ENCODE results near the gene RAP1GAP2.
"Not testable (repeated sequence)": the region's sequence is repeated elsewhere in the genome, so short reads cannot be mapped to it uniquely, and the experiment has no call there.

The RAP1GAP2 gene

DNA sequence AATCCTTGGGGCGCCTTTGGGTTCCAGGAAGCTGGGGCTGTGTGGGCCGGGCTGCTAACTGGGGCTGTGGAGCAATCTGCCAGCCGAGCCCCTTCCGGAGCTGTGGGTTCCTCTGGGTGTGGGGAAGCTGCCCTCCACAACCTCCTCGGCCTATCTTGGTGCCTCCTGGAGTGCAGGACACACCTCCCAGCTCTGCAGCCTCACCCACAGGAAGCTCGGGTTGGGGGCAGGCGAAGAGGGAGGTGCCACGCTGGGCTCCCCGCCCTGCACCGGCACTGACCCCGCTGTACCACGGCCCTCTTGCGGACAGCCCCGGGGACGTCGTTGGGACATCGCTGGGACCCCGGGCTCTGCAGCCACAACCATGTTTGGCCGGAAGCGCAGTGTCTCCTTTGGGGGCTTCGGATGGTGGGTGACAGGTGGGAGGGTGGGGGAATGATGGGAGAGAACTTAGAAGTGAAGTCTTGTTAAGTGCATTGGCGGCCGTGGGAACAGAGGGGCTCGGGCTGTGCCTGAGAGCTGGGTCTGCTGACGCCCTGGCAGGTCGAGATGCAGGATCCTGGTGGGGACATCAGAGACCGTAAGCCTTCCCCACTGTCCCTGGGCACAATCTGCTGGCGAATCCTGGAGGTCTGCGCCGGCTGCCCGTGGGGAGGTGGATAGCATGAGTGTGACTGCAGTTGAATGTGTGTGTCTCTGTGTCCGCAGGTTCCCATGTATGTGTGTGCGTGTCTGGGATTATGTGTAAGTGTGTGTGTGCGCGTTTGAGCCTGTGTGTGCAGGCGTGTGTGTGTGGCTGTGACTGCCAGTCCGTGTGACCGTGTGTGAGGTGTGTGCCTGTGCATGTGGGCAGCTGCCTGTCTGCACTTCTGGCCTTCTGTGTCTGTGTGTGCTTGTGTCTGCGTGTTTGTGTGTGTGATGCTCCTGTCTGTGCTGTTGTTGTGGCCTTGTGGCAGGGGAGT, at the start of gene RAP1GAP2:
Gene RAP1GAP2, plus strand, starts transcription at position 275 of the 962 bp plus-strand sequence. Its CDS starts 90 bp downstream, at position 365.
- DNase-seq: no peak

DNA sequence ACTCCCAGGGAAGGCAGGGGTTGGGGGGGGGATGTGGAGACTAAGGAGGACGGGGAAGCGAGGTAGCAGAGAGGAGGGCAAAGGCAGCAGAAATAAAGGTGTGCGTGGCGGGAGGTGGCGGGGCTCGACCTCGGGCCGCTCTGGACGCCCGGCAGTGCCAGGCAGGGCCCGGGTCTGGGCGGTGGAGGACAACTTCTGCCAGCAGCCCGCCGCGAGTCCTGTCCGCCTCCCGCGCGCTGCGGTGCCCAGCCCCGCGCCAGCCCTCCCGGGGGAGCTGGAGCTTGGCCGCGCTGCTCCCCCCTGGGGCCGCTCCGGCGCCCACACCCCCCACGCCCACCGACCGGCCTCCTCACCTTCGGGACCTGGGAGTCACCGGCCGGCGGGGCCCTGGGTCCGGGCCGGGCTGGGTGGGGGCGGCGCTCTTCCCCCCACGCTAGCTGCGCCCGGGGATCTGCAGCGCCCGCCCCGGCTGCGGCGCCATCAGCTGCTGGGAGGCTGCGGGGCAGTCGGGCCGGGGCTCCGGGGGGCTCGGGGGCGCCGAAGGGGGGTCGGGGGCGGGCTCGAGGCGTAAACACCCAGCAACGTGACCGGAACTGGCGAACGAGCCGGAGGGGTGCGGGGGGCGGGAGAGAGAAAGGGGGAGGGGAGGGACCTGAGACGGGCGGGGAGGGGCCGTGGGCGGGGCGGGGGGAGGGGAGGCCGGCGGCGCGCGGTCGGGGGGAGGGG, 47.0 kb upstream of the RAP1GAP2 start, which contains the start of gene CCDC92B:
Gene CCDC92B, minus strand, starts transcription at position 595 of the 726 bp plus-strand sequence. CDS start 14,507 bp downstream, outside the sequence.
- DNase-seq: no peak

DNA sequence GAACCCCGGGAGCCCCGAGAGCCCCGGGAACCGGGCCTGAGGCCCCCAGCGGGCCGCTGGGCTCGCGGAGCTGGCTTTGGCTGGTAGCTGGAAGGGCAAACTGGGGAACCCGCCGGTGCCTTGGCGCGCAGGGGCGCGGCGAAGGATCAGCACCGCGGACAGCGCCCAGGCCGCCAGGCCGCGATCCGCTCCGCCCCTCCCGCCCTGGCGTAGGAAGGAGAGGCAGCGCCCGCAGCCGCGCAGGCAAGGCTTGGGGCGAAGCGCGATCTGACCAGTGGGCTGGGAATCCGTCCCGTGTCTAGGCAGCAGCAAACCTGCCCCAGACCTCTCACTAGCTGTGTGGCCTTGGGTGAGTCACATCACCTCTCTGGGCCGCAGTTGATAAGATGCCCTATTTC, 46.5 kb upstream of the RAP1GAP2 start:
- DNase-seq: peak; percentile 77

DNA sequence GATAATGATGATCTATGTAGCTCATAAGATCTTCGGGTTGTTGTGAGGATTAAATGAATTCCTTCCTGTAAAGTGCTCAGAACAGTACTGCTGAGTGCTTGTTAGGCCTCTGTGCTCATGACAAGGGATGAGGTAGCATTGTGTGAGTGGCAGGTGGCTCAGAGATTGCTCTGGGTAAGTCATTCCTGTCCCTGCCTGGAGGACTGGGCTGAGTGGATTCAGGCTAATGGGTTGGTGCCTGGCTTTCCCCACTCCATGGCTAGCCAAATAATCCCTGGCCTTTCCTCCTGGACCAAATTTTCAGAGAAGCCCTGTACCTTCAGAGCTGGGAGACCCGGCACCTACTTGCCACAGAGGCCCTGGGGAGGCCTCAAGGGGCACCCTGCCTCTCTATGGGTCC, 45.5 kb upstream of the RAP1GAP2 start:
- no peak for DNase-seq

DNA sequence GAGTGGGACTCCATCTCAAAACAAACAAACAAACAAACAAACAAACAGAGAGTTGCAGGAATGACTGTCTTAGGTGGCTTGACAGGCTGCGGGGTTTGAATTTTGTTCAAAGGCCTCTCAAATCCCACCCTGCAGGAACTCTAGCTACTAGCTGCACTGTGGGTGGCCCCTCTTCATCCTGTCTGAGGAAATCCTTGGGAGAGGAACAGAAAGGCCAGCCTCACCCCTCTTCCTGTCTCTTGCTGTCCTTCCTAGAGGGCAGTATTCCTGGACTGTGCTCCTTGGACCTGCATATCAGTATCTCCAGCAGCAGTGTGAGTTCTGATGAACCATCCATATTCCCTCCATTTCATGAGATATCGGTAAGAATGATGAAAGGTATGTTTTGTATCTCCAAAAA, 44.7 kb upstream of the RAP1GAP2 start:
- no peak for DNase-seq

DNA sequence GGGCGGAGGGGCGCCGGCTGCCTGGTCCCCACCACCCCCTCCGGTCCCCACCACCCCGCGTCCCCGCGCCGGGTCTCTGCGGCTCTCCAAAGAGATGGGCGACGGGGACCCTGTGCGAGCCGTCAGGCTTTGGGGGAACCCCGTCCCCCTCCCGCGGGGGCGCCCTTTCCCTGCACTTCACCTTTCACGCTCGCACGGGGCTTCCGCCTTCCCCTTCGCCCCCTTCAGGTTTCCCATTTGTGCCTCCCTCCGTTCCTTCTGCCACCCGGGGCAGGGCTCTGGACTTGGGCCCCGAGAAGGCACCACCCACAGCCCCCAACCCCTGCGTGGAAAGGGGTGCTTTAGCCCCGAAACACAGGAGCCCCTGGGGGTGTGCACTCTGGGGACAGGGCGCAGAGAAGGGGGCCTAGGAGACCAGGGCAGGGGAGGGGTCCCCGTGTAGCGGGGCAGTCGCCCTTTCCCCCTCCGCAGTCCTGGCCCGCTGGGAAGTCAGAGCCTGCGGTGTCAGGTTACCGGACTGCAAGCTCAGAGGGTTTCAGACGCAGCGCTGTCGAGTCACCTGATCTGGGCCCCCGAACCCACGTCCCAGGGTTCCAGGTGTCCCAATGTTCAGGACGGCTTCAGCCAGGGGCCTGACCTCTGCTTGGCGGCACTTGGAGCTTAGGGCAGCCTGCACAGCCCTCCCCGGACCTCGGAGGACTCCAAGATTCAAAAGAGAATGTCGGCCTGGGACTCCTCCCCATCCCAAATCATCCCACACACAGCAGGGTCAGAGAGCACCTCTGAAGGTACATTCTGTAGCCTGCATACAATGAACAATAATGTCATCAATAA, 40.1 kb upstream of the RAP1GAP2 start:
- no peak for DNase-seq

DNA sequence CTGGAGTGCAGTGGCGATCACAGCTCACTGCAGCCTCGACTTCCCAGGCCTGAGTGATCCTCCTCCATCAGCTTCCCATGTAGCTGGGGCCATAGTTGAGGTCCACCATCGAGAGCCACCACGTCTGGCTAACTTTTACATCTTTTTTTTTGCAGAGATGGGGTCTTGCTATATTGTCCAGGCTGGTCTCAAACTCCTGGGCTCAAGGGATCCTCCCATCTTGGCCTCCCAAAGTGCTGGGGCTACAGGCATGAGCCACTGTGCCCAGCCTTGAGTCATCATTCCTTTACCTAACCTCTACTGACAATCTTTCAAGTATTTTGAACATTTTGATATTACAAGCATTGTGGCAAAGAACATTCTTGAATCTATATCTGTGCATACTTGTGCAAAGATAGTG, 37.4 kb upstream of the RAP1GAP2 start:
- no peak for DNase-seq

DNA sequence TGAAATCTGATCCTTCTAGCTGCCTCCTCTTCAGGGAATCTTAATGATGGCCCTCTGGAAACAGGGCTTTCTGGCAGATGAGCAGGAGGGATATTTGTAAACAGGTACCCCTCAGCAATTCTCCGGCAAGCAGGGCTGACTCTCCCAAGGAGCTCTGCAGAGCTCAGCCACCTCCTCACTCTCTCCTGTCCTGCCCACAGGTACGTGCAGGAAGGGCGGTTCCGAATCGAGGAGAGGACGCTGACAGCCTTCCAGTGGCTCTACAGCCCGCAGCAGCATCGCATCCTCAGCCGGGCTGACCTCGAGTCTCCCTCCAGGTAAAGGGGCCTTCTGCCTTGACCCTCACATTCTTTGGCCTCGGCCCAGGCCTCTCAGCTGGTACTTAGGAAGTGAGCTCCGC, 26.1 kb upstream of the RAP1GAP2 start:
- no peak for DNase-seq

DNA sequence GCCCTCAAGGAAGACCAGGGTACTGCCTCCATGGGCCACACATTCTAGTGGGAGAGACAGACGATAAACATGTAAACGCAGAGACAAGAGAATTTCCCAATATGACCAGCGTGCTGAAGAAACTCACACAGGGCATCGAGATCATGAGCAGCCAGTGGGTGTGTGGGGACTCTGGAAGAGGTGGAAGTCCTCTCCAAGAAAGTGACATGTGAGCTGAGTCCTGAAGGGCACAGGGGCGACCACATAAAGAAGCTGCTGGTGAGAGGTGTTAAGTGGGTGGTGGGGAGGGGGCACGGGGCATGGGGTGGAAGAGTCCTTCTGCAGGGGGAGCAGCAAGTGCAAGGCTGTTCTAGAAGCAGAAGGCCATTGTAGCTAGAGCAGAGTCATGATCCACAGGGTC, 21.0 kb upstream of the RAP1GAP2 start:
- no peak for DNase-seq

DNA sequence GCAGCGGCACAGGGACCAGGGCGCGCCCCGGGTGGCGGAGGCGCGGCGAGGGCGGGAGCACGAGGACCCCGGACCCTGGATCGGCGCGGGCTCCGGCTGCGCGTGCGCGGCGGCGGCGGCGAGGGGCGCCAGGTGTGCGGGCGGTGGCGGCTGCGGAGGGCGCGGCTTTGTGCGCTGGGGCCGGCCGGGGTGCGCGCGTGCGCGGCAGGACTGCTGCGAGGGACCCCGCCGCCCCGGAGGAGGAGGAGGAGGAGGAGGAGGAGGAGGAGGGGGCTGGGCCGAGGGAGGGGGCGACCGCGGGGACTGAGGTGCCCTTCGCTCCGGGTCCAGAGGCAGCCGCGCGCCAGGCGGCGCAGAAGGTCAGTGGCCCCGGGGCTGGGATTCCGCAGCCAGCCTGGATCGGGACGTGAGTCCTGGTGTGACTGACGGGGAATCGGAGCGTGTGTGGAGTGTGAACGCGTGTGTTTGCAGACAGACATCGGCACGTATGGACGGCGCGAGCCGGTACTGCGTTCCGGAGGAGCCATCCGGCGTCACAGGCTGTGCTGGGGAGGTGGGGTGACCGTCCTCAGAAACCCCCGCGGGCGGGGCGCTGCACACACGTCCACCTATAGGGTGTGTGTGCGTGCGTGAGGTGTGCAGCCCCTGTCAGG, 19.5 kb upstream of the RAP1GAP2 start:
- DNase-seq: no peak

DNA sequence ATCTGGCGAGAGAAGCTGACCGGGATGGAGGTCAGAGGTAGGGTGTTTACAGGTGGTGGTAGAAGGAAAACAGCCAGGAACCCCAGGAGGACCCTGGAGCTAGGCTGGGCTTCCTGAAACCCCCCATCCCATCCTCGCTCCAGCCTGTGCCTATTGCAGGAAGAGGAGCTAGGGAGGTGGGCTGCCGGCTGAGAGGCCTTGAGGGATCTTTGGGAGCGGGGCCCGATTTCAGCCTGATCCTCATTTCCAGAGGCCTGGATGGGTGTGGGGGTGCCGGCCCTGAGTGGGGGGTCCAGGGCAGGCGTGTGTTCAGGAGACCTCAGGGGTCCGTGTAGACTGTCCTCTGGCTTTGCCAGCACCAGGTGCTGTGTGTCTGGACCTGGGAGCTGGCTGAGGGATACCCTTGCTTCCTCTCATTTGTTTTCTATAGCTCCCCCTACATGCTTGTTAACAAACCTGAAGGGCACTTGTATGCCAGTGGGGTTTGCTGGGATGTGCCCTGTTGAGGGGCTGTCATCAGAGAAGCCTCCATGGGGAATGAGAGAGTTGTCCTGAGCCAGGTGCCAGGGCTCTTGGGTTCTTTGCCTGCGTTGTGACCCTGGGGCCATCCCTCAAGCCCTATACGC, 18.9 kb upstream of the RAP1GAP2 start:
- no peak for DNase-seq

DNA sequence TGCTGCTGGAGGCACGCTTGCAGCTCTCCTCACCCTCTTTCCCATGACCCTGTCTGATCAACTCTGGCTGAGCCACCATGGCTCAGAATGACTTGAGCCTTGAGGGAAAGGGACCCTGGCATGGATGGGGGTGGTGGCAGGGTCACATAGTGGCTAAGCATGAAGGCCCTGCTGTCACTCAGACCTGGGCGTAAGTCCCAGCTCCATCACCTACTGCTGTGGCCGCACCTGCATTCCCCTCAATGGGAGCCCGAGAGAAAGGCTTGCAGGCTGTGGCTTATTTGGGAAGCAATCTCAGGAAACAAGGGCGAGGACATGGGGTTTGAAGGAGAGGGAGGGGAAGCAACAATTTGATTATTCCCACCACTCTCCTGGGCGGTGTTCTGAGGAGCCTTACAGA, 17.7 kb upstream of the RAP1GAP2 start:
- no peak for DNase-seq

DNA sequence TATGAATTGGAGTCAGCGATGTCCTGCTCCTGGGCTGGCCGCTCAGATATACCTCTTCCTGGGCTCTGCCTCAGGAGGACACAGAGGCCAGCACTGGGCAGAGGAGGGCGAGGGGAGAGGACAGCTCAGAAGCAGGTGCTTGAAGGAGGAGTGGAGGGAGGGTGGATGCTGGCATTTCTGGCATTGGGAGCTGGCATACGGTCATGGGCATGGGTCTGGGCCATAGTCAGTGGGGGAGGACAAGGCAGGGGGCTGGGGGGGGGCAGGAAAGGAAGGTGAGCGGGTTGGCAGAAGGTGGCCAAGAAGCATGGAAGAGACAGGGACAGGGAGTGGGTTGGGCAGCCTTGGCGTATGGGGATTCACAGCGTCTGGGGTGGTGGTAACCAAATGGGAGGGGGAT, 16.7 kb upstream of the RAP1GAP2 start:
- no peak for DNase-seq

DNA sequence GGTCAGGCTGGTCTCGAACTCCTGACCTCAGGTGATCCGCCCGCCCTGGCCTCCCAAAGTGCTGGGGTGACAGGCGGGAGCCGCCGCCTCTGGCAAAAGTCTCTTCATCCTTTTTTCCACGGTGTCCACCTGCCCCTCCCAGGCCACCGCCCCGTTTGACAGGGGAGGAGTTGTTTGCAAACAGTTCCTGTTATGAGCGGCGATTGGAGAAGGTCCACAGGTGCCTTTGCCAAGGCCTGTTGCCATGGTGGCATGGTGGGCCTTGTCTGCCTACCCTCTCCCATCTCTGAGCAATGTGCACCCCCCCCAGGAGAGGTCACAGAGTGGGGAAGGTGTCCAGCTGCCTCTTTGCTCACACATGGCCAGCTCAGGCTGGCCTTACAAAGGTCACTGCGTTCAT, 16.0 kb upstream of the RAP1GAP2 start:
- DNase-seq: no peak

DNA sequence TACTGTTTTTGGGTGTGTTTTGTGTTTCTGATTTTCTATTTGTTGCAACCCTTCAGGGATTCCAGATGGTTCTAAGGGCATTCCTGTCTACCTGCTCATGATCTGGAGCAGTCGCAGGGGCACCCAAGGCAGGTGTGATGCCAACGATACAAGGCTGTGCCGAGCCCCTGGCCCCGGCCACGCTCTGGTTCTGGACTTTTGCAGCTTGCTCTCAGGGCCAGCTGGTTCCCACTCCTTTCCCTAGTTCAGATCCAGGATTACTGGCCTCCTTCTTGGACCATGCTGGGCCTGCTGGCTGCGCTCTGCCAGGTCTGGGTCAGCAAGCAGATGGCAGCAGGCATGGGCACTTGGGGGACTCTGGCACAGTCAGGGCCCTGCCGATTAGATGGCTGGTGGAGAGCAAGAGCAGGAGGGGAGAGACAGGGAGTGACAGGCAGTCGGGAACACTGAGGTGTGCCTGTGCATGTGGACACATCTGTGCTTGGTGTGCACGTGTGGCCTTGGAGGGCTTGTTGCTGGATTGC, 15.2 kb upstream of the RAP1GAP2 start:
- no peak for DNase-seq

DNA sequence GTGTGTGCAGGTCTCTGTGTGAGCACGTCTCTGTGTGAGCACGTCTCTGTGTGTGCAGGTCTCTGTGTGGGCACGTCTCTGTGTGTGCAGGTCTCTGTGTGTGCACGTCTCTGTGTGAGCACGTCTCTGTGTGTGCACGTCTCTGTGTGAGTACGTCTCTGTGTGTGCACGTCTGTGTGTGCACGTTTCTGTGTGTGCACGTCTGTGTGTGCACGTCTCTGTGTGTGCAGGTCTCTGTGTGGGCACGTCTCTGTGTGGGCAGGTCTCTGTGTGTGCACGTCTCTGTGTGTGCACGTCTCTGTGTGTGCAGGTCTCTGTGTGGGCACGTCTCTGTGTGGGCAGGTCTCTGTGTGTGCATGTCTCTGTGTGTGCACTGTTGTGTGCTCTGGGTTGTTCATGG, 14.6 kb upstream of the RAP1GAP2 start:
- not testable (repeated sequence) for DNase-seq

DNA sequence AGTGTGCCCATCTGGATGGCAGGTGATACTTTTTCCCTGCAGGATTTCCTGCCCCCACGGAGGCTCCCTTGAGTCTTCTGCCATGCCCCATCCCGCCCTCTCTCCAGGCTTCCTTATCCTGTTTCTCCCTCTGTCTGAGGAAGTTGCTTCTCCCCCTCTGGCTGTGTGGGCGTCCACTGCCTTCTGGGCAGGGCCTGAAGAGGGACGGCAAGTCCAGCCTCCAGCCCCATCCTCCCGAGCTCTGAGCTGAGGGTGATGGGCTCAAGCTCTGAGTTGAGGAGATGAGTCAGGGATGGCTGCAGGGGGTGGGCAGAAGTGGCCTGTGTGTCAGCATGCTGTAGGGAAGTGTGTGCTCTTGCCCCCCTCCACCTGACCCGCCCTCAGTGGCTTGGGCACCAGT, 14.2 kb upstream of the RAP1GAP2 start:
- peak; percentile 63 for DNase-seq

DNA sequence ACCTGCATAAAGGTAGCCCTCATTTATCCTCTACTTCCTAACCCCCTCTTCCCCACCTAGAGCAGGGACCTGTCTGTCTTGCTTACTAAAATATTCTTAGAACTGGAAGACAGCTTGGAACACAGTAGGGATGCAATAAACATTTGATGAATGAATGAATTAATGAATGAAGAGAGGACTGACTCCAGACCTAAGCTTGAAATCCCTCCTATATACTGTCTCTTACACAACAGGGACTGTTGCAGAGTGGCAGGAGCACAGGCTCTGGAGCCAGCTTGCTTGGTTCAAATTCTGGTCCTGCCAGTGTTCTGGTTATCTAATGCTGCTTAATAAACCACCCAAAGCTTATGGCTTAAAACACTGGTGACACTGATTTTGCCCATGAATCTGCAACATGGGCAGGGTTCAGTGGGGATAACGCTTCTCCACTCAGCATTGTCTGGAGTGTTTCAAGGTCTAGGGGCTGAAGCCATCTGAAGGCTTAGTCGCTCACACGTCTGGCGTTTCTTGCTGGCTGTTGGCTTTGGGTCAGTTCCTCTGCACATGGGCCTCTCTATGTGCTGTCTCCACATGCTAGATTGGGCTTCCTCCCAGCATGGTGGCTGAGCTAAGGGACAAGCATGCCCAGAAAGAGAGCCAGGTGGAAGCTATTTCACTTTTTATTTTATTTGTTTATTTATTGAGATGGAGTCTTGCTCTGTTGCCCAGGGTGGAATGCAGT, 12.8 kb upstream of the RAP1GAP2 start:
- DNase-seq: no peak

DNA sequence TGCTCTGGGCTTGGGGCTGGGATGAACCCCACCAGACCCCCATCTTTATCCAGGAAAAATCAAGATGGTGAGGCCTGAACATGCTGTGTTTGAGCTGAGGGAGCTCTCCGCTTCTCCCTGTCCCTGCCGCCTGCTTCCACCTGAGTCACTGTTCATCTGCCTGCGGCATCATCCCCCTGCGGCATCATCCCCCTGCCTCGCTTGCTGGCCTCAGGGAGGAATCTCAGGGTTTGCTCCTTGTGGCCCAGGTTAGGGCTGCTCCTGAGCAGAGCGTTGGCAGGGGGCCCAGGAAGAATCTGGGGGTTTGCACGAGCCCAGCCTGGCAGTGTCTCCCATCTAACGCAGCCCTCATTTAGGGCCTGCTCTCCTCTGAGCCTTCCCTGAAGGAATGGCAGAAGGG, 11.4 kb upstream of the RAP1GAP2 start:
- DNase-seq: no peak

DNA sequence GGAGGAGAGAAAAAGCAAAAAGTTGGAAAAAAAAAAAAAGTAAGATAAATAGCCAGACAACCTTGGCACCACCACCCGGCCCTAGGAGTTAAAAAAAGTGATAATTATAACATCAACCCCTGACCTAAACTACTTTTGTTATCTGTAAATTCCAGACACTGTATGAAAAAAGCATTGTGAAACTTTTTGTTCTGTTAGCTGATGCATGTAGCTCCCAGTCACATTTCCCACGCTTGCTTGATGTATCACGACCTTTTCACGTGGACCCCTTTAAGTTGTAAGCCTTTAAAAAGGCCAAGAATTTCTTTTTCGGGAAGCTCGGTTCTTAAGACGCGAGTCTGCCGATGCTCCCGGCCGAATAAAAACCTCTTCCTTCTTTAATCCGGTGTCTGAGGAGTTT, 10.9 kb upstream of the RAP1GAP2 start:
- not testable (repeated sequence) for DNase-seq

Data from NCI-H226 (cell line).